IPS-20b (cell line): ENCODE data around the gene GLP1R.

Experiments
- H3K27ac ChIP-seq: one replicate; pipeline ENCODE4 v1.5.1; 2013; ENCODE audit warnings: low read length
- H3K27me3 ChIP-seq: 2 replicates; pipeline ENCODE4 v1.6.1; 2013; ENCODE audit warnings: mild to moderate bottlenecking, low read length, inconsistent platforms; ENCODE audit not compliant: insufficient read depth
- H3K36me3 ChIP-seq: 2 replicates; pipeline ENCODE4 v1.6.1; 2013; ENCODE audit warnings: low read depth, mild to moderate bottlenecking, inconsistent platforms, low read length, moderate library complexity; ENCODE audit not compliant: insufficient read depth
- H3K4me1 ChIP-seq: 2 replicates; pipeline ENCODE4 v1.6.1; 2013; ENCODE audit warnings: mild to moderate bottlenecking, control low read depth, inconsistent platforms, low read length, moderate library complexity; ENCODE audit not compliant: insufficient read depth
- H3K4me3 ChIP-seq: 2 replicates; pipeline ENCODE4 v1.5.1; 2013; ENCODE audit warnings: mild to moderate bottlenecking, low read length, inconsistent platforms
- H3K9ac ChIP-seq: 2 replicates; pipeline ENCODE4 v1.6.1; 2013; ENCODE audit warnings: low read depth, mild to moderate bottlenecking, inconsistent platforms, low read length, moderate library complexity
- H3K9me3 ChIP-seq: 2 replicates; pipeline ENCODE4 v1.6.1; 2013; ENCODE audit warnings: mild to moderate bottlenecking, low read depth, low read length, inconsistent platforms; ENCODE audit not compliant: insufficient read depth

GLP1R gene

GRCh38 chr6:39047434-39048327, 900 bp upstream of the GLP1R start:
- peak overlapping the region; percentile 77 for H3K4me3 ChIP-seq
- H3K9me3 ChIP-seq, result no peaks in the 10 kb centered on the region
- H3K36me3 ChIP-seq, result no peaks in the 10 kb centered on the region
- peaks cover 59% of the 10 kb centered on the region for H3K27me3 ChIP-seq
- H3K27ac ChIP-seq, result no peak overlapping the region
- H3K4me1 ChIP-seq, result no peaks in the 10 kb centered on the region
- 0 out of 2 replicates have a peak overlapping the region, but pooled peaks have one; percentile 15 for H3K9ac ChIP-seq

DNA sequence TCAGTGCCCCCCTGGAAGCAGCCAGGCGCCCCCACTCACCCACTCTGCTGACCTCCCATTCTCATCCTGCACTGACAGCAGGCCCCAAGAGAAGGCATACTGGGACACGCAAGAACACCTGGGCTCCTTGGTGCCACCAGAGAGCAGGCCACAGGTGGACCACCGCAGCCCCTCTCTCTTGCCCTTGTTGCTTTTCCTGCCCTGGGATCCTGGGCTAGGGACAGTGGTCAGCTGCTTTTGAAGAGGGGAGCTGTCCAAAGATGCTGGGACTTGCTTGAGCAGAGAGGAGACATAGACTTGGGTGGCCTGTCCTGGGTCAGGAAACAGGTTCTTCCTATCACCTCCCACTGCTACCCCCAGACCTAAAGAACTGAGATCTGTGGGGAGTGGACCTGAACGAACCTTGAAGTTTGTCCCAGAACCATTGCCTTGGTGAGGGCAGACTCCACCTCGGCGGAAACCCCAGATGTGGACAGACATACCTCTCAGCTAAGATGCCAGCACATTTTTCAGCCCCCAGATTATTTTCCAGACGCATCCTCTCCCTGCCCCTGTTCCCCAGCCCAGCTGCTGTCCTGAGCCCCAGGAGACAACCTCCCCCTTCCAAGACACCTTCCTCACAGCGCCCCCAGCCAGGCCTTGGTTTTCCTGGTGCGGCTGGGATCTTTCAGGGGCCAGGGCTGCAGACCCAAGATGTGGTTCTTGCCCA, 1.1 kb downstream of the GLP1R start:
- Histone ChIP-seq H3K27me3 (peaks cover 59% of the 10 kb centered on the region), H3K9me3 (no peaks in the 10 kb centered on the region), H3K27ac (no peak overlapping the region), H3K36me3 (no peaks in the 10 kb centered on the region), H3K9ac (no peak overlapping the region), H3K4me3 (peak overlapping the region; percentile 77; the same call in 1 of the 2 replicates), H3K4me1 (no peaks in the 10 kb centered on the region; the same call in 1 of the 2 replicates)

- Histone ChIP-seq H3K27ac (no peak overlapping the region), H3K4me1 (no peaks in the 10 kb centered on the region; the same call in 1 of the 2 replicates), H3K9me3 (no peaks in the 10 kb centered on the region), H3K27me3 (peaks cover 59% of the 10 kb centered on the region), H3K4me3 (no peak overlapping the region), H3K9ac (no peak overlapping the region), H3K36me3 (no peaks in the 10 kb centered on the region)
These were observed 2.0 kb downstream of the GLP1R start for GRCh38 chr6:39050453-39051112.

- H3K27ac ChIP-seq, result no peak overlapping the region
- no peaks in the 10 kb centered on the region; the same call in 1 of the 2 replicates for H3K4me1 ChIP-seq
- no peak overlapping the region for H3K4me3 ChIP-seq
These were observed 3.0 kb downstream of the GLP1R start for GRCh38 chr6:39051399-39052122.

GRCh38 chr6:39053016-39053624, 4.5 kb downstream of the GLP1R start:
- Histone ChIP-seq H3K4me3 (no peak overlapping the region), H3K27ac (no peak overlapping the region), H3K9me3 (no peaks in the 10 kb centered on the region), H3K4me1 (no peaks in the 10 kb centered on the region; the same call in 1 of the 2 replicates), H3K36me3 (peaks cover under 1% of the 10 kb centered on the region; the same call in 1 of the 2 replicates), H3K27me3 (peaks cover 39% of the 10 kb centered on the region), H3K9ac (no peak overlapping the region)

More at GRCh38 chr6:39051399-39052122, 3.0 kb downstream of the GLP1R start:
- H3K9ac ChIP-seq, result no peak overlapping the region
- no peaks in the 10 kb centered on the region for H3K9me3 ChIP-seq
- H3K27me3 ChIP-seq, result peaks cover 55% of the 10 kb centered on the region
- no peaks in the 10 kb centered on the region for H3K36me3 ChIP-seq

GRCh38 chr6:39053854-39054576, 5.4 kb downstream of the GLP1R start:
- Histone ChIP-seq H3K9me3 (no peaks in the 10 kb centered on the region), H3K36me3 (peaks cover 7% of the 10 kb centered on the region; the same call in 1 of the 2 replicates), H3K9ac (no peak overlapping the region), H3K4me3 (no peak overlapping the region), H3K4me1 (no peaks in the 10 kb centered on the region; the same call in 1 of the 2 replicates), H3K27ac (no peak overlapping the region), H3K27me3 (peaks cover 30% of the 10 kb centered on the region)

GRCh38 chr6:39054577-39055142, 6.1 kb downstream of the GLP1R start:
- H3K4me3 ChIP-seq, result no peak overlapping the region
- no peaks in the 10 kb centered on the region for H3K9me3 ChIP-seq
- H3K9ac ChIP-seq, result no peak overlapping the region
- peaks cover 7% of the 10 kb centered on the region; the same call in 1 of the 2 replicates for H3K36me3 ChIP-seq
- H3K27me3 ChIP-seq, result peaks cover 24% of the 10 kb centered on the region
- no peaks in the 10 kb centered on the region; the same call in 1 of the 2 replicates for H3K4me1 ChIP-seq
- no peak overlapping the region for H3K27ac ChIP-seq

DNA sequence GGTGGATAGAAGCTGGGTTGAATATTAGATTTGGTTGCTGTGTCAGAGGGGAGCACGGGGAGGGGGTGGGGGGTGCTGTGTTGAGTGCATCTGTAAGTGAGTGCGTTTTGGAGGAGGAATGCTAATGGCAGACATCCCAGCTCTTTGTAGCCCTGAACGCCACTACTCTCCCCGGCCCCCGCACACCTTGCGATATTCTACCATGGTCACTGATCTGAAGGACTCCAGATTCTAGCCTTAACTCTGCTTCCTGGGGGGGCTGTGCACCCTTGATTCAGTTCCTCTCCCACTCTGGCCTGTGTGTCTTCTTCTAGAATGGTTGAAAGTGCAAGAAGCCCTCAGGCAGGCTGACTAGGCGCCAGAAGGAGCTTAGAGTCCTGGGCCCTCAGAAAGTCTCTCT, 7.1 kb downstream of the GLP1R start:
- H3K9ac ChIP-seq, result no peak overlapping the region
- H3K9me3 ChIP-seq, result no peaks in the 10 kb centered on the region
- H3K27ac ChIP-seq, result no peak overlapping the region
- H3K4me3 ChIP-seq, result no peak overlapping the region
- no peaks in the 10 kb centered on the region; the same call in 1 of the 2 replicates for H3K4me1 ChIP-seq
- H3K36me3 ChIP-seq, result peaks cover 7% of the 10 kb centered on the region; the same call in 1 of the 2 replicates
- peaks cover 14% of the 10 kb centered on the region for H3K27me3 ChIP-seq

- H3K9me3 ChIP-seq, result no peaks in the 10 kb centered on the region
- H3K9ac ChIP-seq, result no peak overlapping the region
- no peak overlapping the region for H3K27ac ChIP-seq
These were observed 7.6 kb downstream of the GLP1R start for GRCh38 chr6:39056191-39056590.

GRCh38 chr6:39056681-39057080, 8.1 kb downstream of the GLP1R start:
- no peak overlapping the region for H3K4me3 ChIP-seq

More at GRCh38 chr6:39056191-39056590, 7.6 kb downstream of the GLP1R start:
- no peaks in the 10 kb centered on the region; the same call in 1 of the 2 replicates for H3K4me1 ChIP-seq
- H3K4me3 ChIP-seq, result no peak overlapping the region
- peaks cover 7% of the 10 kb centered on the region; the same call in 1 of the 2 replicates for H3K36me3 ChIP-seq
- peaks cover 9% of the 10 kb centered on the region; the same call in 1 of the 2 replicates for H3K27me3 ChIP-seq

More at GRCh38 chr6:39056681-39057080, 8.1 kb downstream of the GLP1R start:
- Histone ChIP-seq H3K4me1 (no peaks in the 10 kb centered on the region; the same call in 1 of the 2 replicates), H3K36me3 (peaks cover 7% of the 10 kb centered on the region; the same call in 1 of the 2 replicates), H3K9me3 (no peaks in the 10 kb centered on the region), H3K27me3 (peaks cover 4% of the 10 kb centered on the region; the same call in 1 of the 2 replicates), H3K9ac (no peak overlapping the region), H3K27ac (no peak overlapping the region)
